Medulla oblongata (tissue), 1 donor: ENCODE results near the gene TENM3.
"Not testable (repeated sequence)": the region's sequence is repeated elsewhere in the genome, so short reads cannot be mapped to it uniquely, and the experiment has no call there.

Experiments
- DNase-seq: peaks from one replicate; pipeline ENCODE4 v3.0.0-alpha.2; 2015; ENCODE audit errors: extremely low spot score

TENM3 gene

GRCh38 chr4:182227611-182228010 lies 15.6 kb upstream of the TENM3 start:
- DNase-seq, result no peak

- DNase-seq, result no peak
Measured at GRCh38 chr4:182228991-182229577, 14.1 kb upstream of the TENM3 start.

- DNase-seq, result no peak
Measured at GRCh38 chr4:182230256-182230655, 12.9 kb upstream of the TENM3 start.

- no peak for DNase-seq
Measured at GRCh38 chr4:182231080-182231479, 12.1 kb upstream of the TENM3 start.

- DNase-seq, result no peak
Measured at GRCh38 chr4:182231496-182231895, 11.7 kb upstream of the TENM3 start.

GRCh38 chr4:182233310-182234090 lies 9.7 kb upstream of the TENM3 start:
- no peak for DNase-seq

- DNase-seq, result no peak
Measured at GRCh38 chr4:182235021-182235795, 8.0 kb upstream of the TENM3 start.

GRCh38 chr4:182236186-182236585 lies 7.0 kb upstream of the TENM3 start:
- DNase-seq, result no peak

- DNase-seq, result not testable (repeated sequence)
Measured at GRCh38 chr4:182237010-182237409, 6.2 kb upstream of the TENM3 start.

GRCh38 chr4:182238355-182238931 lies 4.8 kb upstream of the TENM3 start:
- DNase-seq, result no peak

- DNase-seq, result no peak
Measured at GRCh38 chr4:182240161-182241130, 2.8 kb upstream of the TENM3 start.

GRCh38 chr4:182242260-182242659 lies 942 bp upstream of the TENM3 start:
- DNase-seq, result not testable (repeated sequence)

- DNase-seq, result no peak
Measured at GRCh38 chr4:182242787-182243186, 415 bp upstream of the TENM3 start.

GRCh38 chr4:182245041-182245440 lies 1.8 kb downstream of the TENM3 start:
- DNase-seq, result no peak

- no peak for DNase-seq
Measured at GRCh38 chr4:182245541-182246215, 2.5 kb downstream of the TENM3 start.

- no peak for DNase-seq
Measured at GRCh38 chr4:182246401-182247205, 3.4 kb downstream of the TENM3 start.

GRCh38 chr4:182248295-182248694 lies 5.1 kb downstream of the TENM3 start:
- no peak for DNase-seq

- no peak for DNase-seq
Measured at GRCh38 chr4:182250446-182250845, 7.2 kb downstream of the TENM3 start.

- no peak for DNase-seq
Measured at GRCh38 chr4:182251116-182251515, 7.9 kb downstream of the TENM3 start.

- no peak for DNase-seq
Measured at GRCh38 chr4:182252220-182252619, 9.0 kb downstream of the TENM3 start.
